ENCODE measurements around the gene SLC10A7. TPM values are rescaled to one million over a fixed set of nuclear protein-coding genes. Genes with fewer than 3 reads are reported as not detected.

Gene SLC10A7
- total and polyA plus RNA-seq, 9 of the 15 experiments (the other 6 are each of a cell fraction or from before 2014, with no cell fraction given), result 6.4 to 22.8 (median 16.1) TPM

- Histone ChIP-seq H3K36me3 (ENCODE audit: control insufficient read depth, insufficient read depth, low read length) (no peaks in the 10 kb centered on the region), H3K79me2 (ENCODE audit: control insufficient read depth, insufficient read depth, low read length) (no peaks in the 10 kb centered on the region), H3K4me1 (replicated peaks in 1 of 2; ENCODE audit: control insufficient read depth in 2 of 2, insufficient read depth in 2 of 2, low read length in 2 of 2) (no peaks in the 10 kb centered on the region), H2AFZ (ENCODE audit: low read depth, low read length) (no peak overlapping the region), H3K4me2 (ENCODE audit: insufficient read depth, low read length) (no peak overlapping the region), H3K27ac (ENCODE audit: extremely low read depth, low read depth, low read length) (no peak overlapping the region), H3K9ac (ENCODE audit: insufficient read depth in 1 of 2, low read depth in 2 of 2, low read length in 2 of 2) (no peak overlapping the region), H3K27me3 (ENCODE audit: control insufficient read depth in 2 of 2, insufficient read depth in 2 of 2, low read length in 2 of 2) (no peaks in the 10 kb centered on the region), H3K9me3 (replicated peaks; ENCODE audit: control insufficient read depth, insufficient read depth, low read depth, low read length) (no peaks in the 10 kb centered on the region), H3K4me3 (no peak overlapping the region), H4K20me1 (replicated peaks; ENCODE audit: control insufficient read depth, insufficient read depth, low read length) (no peaks in the 10 kb centered on the region), H3K9me1 (ENCODE audit: control insufficient read depth, insufficient read depth, low read length) (no peaks in the 10 kb centered on the region)
- 30% methylated on average over 2 of the region's 2 CpGs for WGBS (ENCODE audit: insufficient coverage, low coverage, missing lambda C conversion rate)
- ChIA-PET CTCF (ENCODE audit: low intra/inter-chr PET ratio) (no interaction called here), POLR2A (no interaction called here)
- intact Hi-C loops (cut with micrococcal nuclease) (no loop called here), in situ Hi-C loops (cut with MboI) (no loop called here)
- no peak for TF ChIP-seq IRF9 (tag; IDR thresholded peaks at IDR 0.05)
- no peak for TF ChIP-seq GABPB2 (CRISPR knock-in tag; conservative IDR thresholded peaks at IDR 0.05)
- ATAC-seq (no peak), DNase-seq (ENCODE audit: extremely low read depth in 1 of 4, low spot score in 3 of 4) (no peak), FAIRE-seq (no peak)
- no TSS peak for BruUV-seq (replicated peaks)
These were observed 252.5 kb downstream of the SLC10A7 start for GRCh38 chr4:146269228-146269653.

GRCh38 chr4:146267826-146268225 lies 253.9 kb downstream of the SLC10A7 start:
- DNase-seq (ENCODE audit: extremely low read depth in 1 of 4, low spot score in 3 of 4), result no peak
- no peaks in the 10 kb centered on the region for H3K9me1 ChIP-seq (ENCODE audit: control insufficient read depth, insufficient read depth, low read length)
- no peak overlapping the region for H3K27ac ChIP-seq (ENCODE audit: extremely low read depth, low read depth, low read length)
- no peaks in the 10 kb centered on the region for H3K79me2 ChIP-seq (ENCODE audit: control insufficient read depth, insufficient read depth, low read length)
- no peak overlapping the region for H3K9ac ChIP-seq (ENCODE audit: insufficient read depth in 1 of 2, low read depth in 2 of 2, low read length in 2 of 2)
- H3K9me3 ChIP-seq (replicated peaks; ENCODE audit: control insufficient read depth, insufficient read depth, low read depth, low read length), result no peaks in the 10 kb centered on the region
- no peak for ATAC-seq
- H3K36me3 ChIP-seq (ENCODE audit: control insufficient read depth, insufficient read depth, low read length), result no peaks in the 10 kb centered on the region
- H3K4me1 ChIP-seq (replicated peaks in 1 of 2; ENCODE audit: control insufficient read depth in 2 of 2, insufficient read depth in 2 of 2, low read length in 2 of 2), result no peaks in the 10 kb centered on the region
- H3K4me2 ChIP-seq (ENCODE audit: insufficient read depth, low read length), result no peak overlapping the region
- TF ChIP-seq ZBTB2 (IDR thresholded peaks at IDR 0.05) (no peak), BRD4 (IDR thresholded peaks at IDR 0.05) (no peak), BRD9 (IDR thresholded peaks at IDR 0.05; ENCODE audit: low read depth, partially characterized antibody) (no peak), ZSCAN29 (IDR thresholded peaks at IDR 0.05) (no peak), FOXA3 (CRISPR knock-in tag; conservative IDR thresholded peaks at IDR 0.05 in 1 of 2, IDR thresholded peaks at IDR 0.05 in 1 of 2) (no peak)
- intact Hi-C loops (cut with micrococcal nuclease), result no loop called here
- H4K20me1 ChIP-seq (replicated peaks; ENCODE audit: control insufficient read depth, insufficient read depth, low read length), result no peaks in the 10 kb centered on the region
- H2AFZ ChIP-seq (ENCODE audit: low read depth, low read length), result no peak overlapping the region
- ChIA-PET CTCF (ENCODE audit: low intra/inter-chr PET ratio) (no interaction called here), POLR2A (no interaction called here)
- no TSS peak for BruUV-seq (replicated peaks)
- no peak for FAIRE-seq
- in situ Hi-C loops (cut with MboI), result no loop called here
- WGBS (ENCODE audit: insufficient coverage, low coverage, missing lambda C conversion rate), result 23% methylated on average over 5 of the region's 5 CpGs
- H3K4me3 ChIP-seq, result no peak overlapping the region
- no peaks in the 10 kb centered on the region for H3K27me3 ChIP-seq (ENCODE audit: control insufficient read depth in 2 of 2, insufficient read depth in 2 of 2, low read length in 2 of 2)

All from K562 (cell line).